Measurements from ENCODE around the gene GARS1. TPM values are rescaled to one million over a fixed set of nuclear protein-coding genes. Genes with fewer than 3 reads are reported as not detected.

Gene GARS1
- total RNA-seq, 3 donors from 2014 or later (not counting 1 experiment from before 2014, with no cell fraction given), result 80.2 to 107 (median 92.4) TPM

DNA sequence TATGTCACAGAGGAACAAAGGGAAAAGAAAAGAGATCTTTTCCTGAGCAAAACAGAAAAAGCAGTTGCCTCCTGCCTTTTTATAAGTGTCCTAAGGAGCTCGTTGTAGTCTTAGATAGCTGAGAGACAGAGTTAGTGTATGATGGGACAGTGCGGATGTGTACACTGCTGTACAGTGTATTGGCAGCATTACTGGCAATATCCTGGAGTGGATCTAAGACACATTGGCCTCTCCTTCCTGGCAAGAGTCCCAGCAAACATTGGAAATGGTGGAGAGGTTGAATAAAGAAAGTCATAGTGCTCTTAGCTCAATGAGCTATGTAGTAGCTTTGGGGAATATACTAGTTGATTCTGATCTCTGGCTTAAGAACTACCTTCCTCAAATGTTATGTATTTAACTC, 22.7 kb downstream of the GARS1 start:
- H3K27ac ChIP-seq (ENCODE audit: low read length), result no peak overlapping the region
- WGBS (ENCODE audit: insufficient coverage), result 91% methylated on average over 2 of the region's 2 CpGs
- no peaks in the 10 kb centered on the region for H3K9me3 ChIP-seq (ENCODE audit: control insufficient read depth, insufficient read depth, low read length)
- peaks cover 81% of the 10 kb centered on the region for H3K36me3 ChIP-seq (ENCODE audit: control insufficient read depth, insufficient read depth, low read length)
- Mint-ChIP-seq H3K4me3 (no peak overlapping the region), H3K36me3 (peaks cover 38% of the 10 kb centered on the region), H3K27me3 (ENCODE audit: low read depth in 2 of 2) (no peaks in the 10 kb centered on the region), H3K27ac (no peak overlapping the region), H3K9me3 (no peaks in the 10 kb centered on the region), H3K4me1 (peaks cover 4 to 10% of the 10 kb centered on the region in 2 donors)
- no peak overlapping the region for H3K4me3 ChIP-seq (ENCODE audit: low read length)
- H3K27me3 ChIP-seq (ENCODE audit: control insufficient read depth, insufficient read depth, low read length), result no peaks in the 10 kb centered on the region
- intact Hi-C loops (cut with micrococcal nuclease), result no loop called here
- no peaks in the 10 kb centered on the region for H3K4me1 ChIP-seq (ENCODE audit: control insufficient read depth, insufficient read depth, low read length)
- ATAC-seq, result no peak
- DNase-seq, result no peak
- TF ChIP-seq, protein P1, sequence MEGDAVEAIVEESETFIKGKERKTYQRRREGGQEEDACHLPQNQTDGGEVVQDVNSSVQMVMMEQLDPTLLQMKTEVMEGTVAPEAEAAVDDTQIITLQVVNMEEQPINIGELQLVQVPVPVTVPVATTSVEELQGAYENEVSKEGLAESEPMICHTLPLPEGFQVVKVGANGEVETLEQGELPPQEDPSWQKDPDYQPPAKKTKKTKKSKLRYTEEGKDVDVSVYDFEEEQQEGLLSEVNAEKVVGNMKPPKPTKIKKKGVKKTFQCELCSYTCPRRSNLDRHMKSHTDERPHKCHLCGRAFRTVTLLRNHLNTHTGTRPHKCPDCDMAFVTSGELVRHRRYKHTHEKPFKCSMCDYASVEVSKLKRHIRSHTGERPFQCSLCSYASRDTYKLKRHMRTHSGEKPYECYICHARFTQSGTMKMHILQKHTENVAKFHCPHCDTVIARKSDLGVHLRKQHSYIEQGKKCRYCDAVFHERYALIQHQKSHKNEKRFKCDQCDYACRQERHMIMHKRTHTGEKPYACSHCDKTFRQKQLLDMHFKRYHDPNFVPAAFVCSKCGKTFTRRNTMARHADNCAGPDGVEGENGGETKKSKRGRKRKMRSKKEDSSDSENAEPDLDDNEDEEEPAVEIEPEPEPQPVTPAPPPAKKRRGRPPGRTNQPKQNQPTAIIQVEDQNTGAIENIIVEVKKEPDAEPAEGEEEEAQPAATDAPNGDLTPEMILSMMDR (IDR thresholded peaks at IDR 0.05), result no peak

DNA sequence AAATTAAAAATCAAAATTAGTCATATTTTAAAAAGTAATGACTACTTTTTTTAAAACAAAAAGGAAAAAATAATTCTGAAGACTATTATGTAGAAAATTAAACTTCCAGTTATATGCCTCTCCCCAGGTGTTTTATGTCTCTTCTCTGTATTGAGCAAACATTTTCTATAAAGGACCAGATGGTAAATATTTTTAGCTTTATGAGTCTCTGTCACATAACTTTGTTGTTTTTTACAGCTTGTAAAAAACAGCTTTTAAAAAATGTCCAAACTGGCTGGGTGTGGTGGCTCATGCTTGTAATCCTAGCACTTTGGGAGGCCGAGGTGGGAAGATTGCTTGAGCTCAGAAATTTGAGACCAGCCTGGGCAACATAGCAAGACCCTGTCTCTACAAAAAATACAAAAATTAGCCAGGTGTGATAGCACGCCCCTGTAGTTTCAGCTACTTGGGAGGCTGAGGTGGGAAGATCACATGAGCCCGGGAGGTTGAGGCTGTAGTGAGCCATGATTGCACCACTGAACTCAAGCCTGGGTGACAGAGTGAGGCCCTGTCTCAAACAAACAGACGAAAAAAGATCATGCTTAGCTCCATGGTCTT, 23.5 kb downstream of the GARS1 start:
- H3K4me3 ChIP-seq (ENCODE audit: low read length), result no peak overlapping the region
- DNase-seq (no peak), ATAC-seq (no peak)
- TF ChIP-seq, protein P1 (IDR thresholded peaks at IDR 0.05), result no peak
- H3K27me3 ChIP-seq (ENCODE audit: control insufficient read depth, insufficient read depth, low read length), result no peaks in the 10 kb centered on the region
- H3K9me3 ChIP-seq (ENCODE audit: control insufficient read depth, insufficient read depth, low read length), result no peaks in the 10 kb centered on the region
- no peaks in the 10 kb centered on the region for H3K9me3 Mint-ChIP-seq
- peaks cover 4 to 10% of the 10 kb centered on the region in 2 donors for H3K4me1 Mint-ChIP-seq
- H3K27me3 Mint-ChIP-seq (ENCODE audit: low read depth in 2 of 2), result no peaks in the 10 kb centered on the region
- H3K4me1 ChIP-seq (ENCODE audit: control insufficient read depth, insufficient read depth, low read length), result no peaks in the 10 kb centered on the region
- H3K36me3 ChIP-seq (ENCODE audit: control insufficient read depth, insufficient read depth, low read length), result peaks cover 77% of the 10 kb centered on the region
- H3K27ac Mint-ChIP-seq, result no peak overlapping the region
- no peak overlapping the region for H3K4me3 Mint-ChIP-seq
- intact Hi-C loops (cut with micrococcal nuclease), result no loop called here
- 97% methylated on average over 4 of the region's 4 CpGs for WGBS (ENCODE audit: insufficient coverage)
- H3K36me3 Mint-ChIP-seq, result peaks cover 38% of the 10 kb centered on the region
- no peak overlapping the region for H3K27ac ChIP-seq (ENCODE audit: low read length)

DNA sequence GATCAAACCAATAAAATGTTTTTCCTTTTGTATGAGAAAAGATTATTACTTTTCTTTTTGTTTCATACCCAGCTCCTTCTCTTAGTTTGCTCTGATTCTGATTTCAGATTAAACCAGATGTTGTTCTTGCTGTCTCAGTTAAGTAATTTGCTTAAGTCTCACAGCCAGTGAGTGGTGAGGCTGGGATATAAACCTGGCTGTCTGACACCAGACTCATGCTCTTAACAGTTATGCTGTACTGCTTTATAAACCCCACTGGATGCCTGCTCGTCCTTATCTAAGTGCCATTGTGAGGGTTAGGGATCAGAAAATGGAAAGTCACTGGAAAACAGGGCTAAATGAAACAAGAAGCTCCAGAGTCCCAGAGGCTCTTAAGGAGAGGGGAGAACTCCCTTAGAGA, 24.3 kb downstream of the GARS1 start:
- Mint-ChIP-seq H3K27ac (no peak overlapping the region), H3K9me3 (no peaks in the 10 kb centered on the region), H3K27me3 (ENCODE audit: low read depth in 2 of 2) (no peaks in the 10 kb centered on the region), H3K4me1 (peaks cover 2 to 3% of the 10 kb centered on the region in 2 donors), H3K36me3 (peaks cover 42% of the 10 kb centered on the region), H3K4me3 (no peak overlapping the region)
- ATAC-seq (no peak), DNase-seq (no peak)
- TF ChIP-seq, protein P1 (IDR thresholded peaks at IDR 0.05), result no peak
- H3K4me3 ChIP-seq (ENCODE audit: low read length), result no peak overlapping the region
- H3K4me1 ChIP-seq (ENCODE audit: control insufficient read depth, insufficient read depth, low read length), result no peaks in the 10 kb centered on the region
- 100% methylated on average over 1 of the region's 1 CpG for WGBS (ENCODE audit: insufficient coverage)
- no peaks in the 10 kb centered on the region for H3K9me3 ChIP-seq (ENCODE audit: control insufficient read depth, insufficient read depth, low read length)
- H3K36me3 ChIP-seq (ENCODE audit: control insufficient read depth, insufficient read depth, low read length), result peaks cover 77% of the 10 kb centered on the region
- no peaks in the 10 kb centered on the region for H3K27me3 ChIP-seq (ENCODE audit: control insufficient read depth, insufficient read depth, low read length)
- H3K27ac ChIP-seq (ENCODE audit: low read length), result no peak overlapping the region
- intact Hi-C loops (cut with micrococcal nuclease), result no loop called here

DNA sequence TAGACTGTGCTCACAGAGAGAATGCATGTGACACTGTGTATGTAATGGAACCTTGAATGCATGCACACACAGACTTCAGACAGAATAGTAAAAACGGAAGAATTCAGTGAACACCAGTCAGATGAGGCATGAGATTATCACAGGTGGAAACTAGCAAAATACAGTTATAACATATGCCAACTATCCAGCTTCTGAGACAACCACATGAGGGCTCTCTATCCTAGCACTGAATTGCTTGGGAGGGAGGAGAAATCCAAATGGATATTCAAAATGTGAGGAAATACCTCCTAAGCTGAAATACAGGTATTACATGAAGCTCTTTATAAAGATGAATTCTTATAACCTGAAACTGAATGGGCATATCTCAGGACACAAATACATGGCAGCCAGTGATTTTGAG, 30.6 kb downstream of the GARS1 start:
- Histone ChIP-seq H3K9me3 (ENCODE audit: control insufficient read depth, insufficient read depth, low read length) (no peaks in the 10 kb centered on the region), H3K27me3 (ENCODE audit: control insufficient read depth, insufficient read depth, low read length) (no peaks in the 10 kb centered on the region), H3K4me3 (ENCODE audit: low read length) (no peak overlapping the region), H3K4me1 (ENCODE audit: control insufficient read depth, insufficient read depth, low read length) (no peaks in the 10 kb centered on the region), H3K27ac (ENCODE audit: low read length) (no peak overlapping the region), H3K36me3 (ENCODE audit: control insufficient read depth, insufficient read depth, low read length) (peaks cover 71% of the 10 kb centered on the region)
- 100% methylated on average over 1 of the region's 1 CpG for WGBS (ENCODE audit: insufficient coverage)
- no peak for ATAC-seq
- Mint-ChIP-seq H3K27ac (no peak overlapping the region), H3K4me3 (no peak overlapping the region), H3K9me3 (no peaks in the 10 kb centered on the region), H3K36me3 (peaks cover 35% of the 10 kb centered on the region), H3K27me3 (ENCODE audit: low read depth in 2 of 2) (no peaks in the 10 kb centered on the region), H3K4me1 (no peaks in the 10 kb centered on the region)
- TF ChIP-seq, protein P1 (IDR thresholded peaks at IDR 0.05), result no peak
- intact Hi-C loops (cut with micrococcal nuclease), result no loop called here
- DNase-seq, result no peak
